ENCODE measurements around the gene ILKAP. TPM values are rescaled to one million over a fixed set of nuclear protein-coding genes. Genes with fewer than 3 reads are reported as not detected.

The ILKAP gene
- polyA plus RNA-seq, 1 of the 3 experiments (the other 2 are of a cell fraction): 49.2 TPM

DNA sequence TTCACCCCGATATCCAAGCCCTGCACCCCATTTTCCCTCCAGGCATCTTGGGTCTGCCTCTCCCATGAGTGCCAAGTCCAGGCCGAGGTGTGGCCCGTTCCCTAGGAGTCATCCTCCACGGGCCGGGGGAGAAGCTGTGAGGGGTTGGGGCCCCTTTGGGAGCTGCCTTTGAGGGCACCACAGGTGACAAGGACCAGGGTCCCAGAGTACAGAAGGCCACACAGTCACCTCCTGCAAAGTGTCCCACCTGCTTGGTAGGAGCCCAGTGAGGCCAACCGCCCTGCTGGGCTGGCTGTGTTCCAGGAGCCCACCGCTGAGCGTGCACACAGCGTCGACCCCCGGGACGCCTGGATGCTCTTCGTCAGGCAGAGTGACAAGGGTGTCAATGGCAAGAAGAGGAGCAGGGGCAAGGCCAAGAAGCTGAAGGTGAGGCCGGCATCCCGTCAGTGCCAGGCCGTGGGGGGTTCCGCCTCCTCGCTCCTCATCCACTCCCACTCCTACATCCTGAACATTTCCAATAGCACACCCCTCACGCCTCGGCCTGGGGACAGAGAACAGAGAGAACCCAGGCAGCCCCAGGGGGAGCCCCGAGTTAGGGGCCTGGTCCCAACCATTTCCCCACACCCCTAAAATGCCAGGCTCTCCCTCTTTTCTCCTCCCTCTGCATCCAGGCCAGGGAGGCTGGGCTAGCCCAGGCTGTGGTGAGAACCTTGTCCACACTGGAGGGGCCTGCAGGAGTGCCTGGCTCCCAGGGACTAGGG is 42.0 kb downstream of the ILKAP start:
- ChIA-PET POLR2A (no interaction called here), CTCF (interaction anchor here (1.1 to 7.1 kb wide), 9 partner anchors 9 to 329 kb away, joined by 3 to 58 read pairs (median 4); no protein-coding TSS in a partner anchor)
- H3K4me1 ChIP-seq (ENCODE audit: control insufficient read depth in 1 of 2, insufficient read depth in 2 of 2, low read depth in 1 of 2, low read length in 1 of 2): peaks cover 2 to 4% of the 10 kb centered on the region in 2 experiments; a peak in 1 of 4 replicates
- no peaks in the 10 kb centered on the region for H3K27me3 ChIP-seq (ENCODE audit: insufficient read depth)
- H3K9ac ChIP-seq: no peak overlapping the region
- DNase-seq: peak; percentile 22
- no peaks in the 10 kb centered on the region for H3K9me3 ChIP-seq
- 91% methylated on average over 20 of the region's 21 CpGs for WGBS (ENCODE audit: low lambda C conversion rate)
- H3K36me3 ChIP-seq (replicated peaks in 1 of 2; ENCODE audit: control insufficient read depth in 1 of 2, insufficient read depth in 2 of 2, low read length in 1 of 2): no peaks in the 10 kb centered on the region
- no peaks in the 10 kb centered on the region for H3F3A ChIP-seq (replicated peaks; ENCODE audit: insufficient read depth)
- H3K4me3 ChIP-seq (ENCODE audit: low read depth in 2 of 2, low read length in 1 of 2): no peak overlapping the region
- no peak overlapping the region for H3K27ac ChIP-seq (ENCODE audit: low read depth in 2 of 2, low read length in 1 of 2)
- H3K4me2 ChIP-seq: no peak overlapping the region
- TF ChIP-seq FOXJ3 (CRISPR knock-in tag; IDR thresholded peaks at IDR 0.05) (no peak), FOSL2 (IDR thresholded peaks at IDR 0.05; ENCODE audit: borderline replicate concordance, low read depth) (no peak), TEAD4 (IDR thresholded peaks at IDR 0.05; ENCODE audit: borderline replicate concordance, insufficient read depth) (no peak), EP300 (IDR thresholded peaks at IDR 0.05; ENCODE audit: borderline replicate concordance in 1 of 2, low read depth in 1 of 2, low read length in 1 of 2) (no peak), RXRA (IDR thresholded peaks at IDR 0.05; ENCODE audit: borderline replicate concordance, low read depth) (no peak)
- TF ChIP-seq, protein P1, sequence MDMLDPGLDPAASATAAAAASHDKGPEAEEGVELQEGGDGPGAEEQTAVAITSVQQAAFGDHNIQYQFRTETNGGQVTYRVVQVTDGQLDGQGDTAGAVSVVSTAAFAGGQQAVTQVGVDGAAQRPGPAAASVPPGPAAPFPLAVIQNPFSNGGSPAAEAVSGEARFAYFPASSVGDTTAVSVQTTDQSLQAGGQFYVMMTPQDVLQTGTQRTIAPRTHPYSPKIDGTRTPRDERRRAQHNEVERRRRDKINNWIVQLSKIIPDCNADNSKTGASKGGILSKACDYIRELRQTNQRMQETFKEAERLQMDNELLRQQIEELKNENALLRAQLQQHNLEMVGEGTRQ (IDR thresholded peaks at IDR 0.05; ENCODE audit: borderline replicate concordance, low read depth, low read length): no peak
- TF ChIP-seq, protein P2, sequence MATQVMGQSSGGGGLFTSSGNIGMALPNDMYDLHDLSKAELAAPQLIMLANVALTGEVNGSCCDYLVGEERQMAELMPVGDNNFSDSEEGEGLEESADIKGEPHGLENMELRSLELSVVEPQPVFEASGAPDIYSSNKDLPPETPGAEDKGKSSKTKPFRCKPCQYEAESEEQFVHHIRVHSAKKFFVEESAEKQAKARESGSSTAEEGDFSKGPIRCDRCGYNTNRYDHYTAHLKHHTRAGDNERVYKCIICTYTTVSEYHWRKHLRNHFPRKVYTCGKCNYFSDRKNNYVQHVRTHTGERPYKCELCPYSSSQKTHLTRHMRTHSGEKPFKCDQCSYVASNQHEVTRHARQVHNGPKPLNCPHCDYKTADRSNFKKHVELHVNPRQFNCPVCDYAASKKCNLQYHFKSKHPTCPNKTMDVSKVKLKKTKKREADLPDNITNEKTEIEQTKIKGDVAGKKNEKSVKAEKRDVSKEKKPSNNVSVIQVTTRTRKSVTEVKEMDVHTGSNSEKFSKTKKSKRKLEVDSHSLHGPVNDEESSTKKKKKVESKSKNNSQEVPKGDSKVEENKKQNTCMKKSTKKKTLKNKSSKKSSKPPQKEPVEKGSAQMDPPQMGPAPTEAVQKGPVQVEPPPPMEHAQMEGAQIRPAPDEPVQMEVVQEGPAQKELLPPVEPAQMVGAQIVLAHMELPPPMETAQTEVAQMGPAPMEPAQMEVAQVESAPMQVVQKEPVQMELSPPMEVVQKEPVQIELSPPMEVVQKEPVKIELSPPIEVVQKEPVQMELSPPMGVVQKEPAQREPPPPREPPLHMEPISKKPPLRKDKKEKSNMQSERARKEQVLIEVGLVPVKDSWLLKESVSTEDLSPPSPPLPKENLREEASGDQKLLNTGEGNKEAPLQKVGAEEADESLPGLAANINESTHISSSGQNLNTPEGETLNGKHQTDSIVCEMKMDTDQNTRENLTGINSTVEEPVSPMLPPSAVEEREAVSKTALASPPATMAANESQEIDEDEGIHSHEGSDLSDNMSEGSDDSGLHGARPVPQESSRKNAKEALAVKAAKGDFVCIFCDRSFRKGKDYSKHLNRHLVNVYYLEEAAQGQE (IDR thresholded peaks at IDR 0.05; ENCODE audit: low read depth, low read length): no peak
- H3K79me2 ChIP-seq (ENCODE audit: insufficient read depth): no peaks in the 10 kb centered on the region
- H2AFZ ChIP-seq (ENCODE audit: low read depth): no peak overlapping the region
- no peaks in the 10 kb centered on the region for H3K9me2 ChIP-seq
- no peaks in the 10 kb centered on the region for H4K20me1 ChIP-seq (ENCODE audit: insufficient read depth)

DNA sequence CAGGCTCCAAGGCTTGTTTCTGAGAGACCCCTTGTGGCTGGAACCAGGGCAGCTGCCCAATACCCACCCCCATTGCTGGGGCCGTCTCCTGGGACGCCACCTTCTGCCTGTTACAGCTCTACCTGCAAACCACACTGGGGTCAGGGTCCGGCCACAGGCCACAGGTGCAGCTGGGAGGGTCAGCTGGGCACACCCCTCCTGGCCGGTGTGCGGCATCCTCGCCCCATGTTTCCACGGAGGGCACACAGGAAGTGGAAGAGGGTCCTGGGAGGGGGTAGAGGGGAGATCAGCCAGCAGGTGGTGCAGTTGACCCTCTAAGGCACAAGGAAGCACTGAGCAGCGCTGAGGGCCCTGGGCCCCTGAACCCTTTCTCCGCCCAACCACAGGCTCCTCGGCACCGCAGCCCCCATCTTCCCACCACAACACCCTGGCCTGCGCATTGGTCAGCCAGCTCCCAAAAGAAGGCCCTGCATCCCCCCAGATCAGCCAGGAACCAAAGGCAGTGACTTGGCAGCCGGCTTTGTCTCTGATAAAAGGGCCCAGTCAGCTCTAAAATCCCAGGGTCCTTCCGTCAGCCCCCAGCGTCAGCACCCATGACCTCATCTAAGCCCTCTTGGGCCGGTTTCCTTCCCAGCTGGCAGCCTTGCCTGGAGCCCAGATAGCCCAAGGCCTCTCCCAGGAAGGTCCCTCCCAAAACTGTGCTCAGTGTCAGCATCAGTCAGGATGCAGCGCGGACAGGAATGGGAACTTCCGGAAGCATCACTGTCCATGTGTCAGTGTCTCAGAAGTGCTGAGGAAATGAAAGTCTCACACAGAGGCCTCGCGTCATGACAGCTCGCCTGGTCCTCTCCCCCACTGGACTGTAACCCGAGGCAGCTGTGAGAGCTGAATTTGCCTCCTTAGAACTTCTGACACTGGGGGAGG is 43.0 kb downstream of the ILKAP start:
- Histone ChIP-seq H4K20me1 (ENCODE audit: insufficient read depth) (no peaks in the 10 kb centered on the region), H3K79me2 (ENCODE audit: insufficient read depth) (no peaks in the 10 kb centered on the region), H3K4me2 (no peak overlapping the region), H3K27ac (ENCODE audit: low read depth in 2 of 2, low read length in 1 of 2) (no peak overlapping the region), H3K36me3 (replicated peaks in 1 of 2; ENCODE audit: control insufficient read depth in 1 of 2, insufficient read depth in 2 of 2, low read length in 1 of 2) (no peaks in the 10 kb centered on the region), H3K9ac (no peak overlapping the region), H3K4me1 (ENCODE audit: control insufficient read depth in 1 of 2, insufficient read depth in 2 of 2, low read depth in 1 of 2, low read length in 1 of 2) (peaks cover 2 to 4% of the 10 kb centered on the region in 2 experiments; a peak in 1 of 4 replicates), H3K27me3 (ENCODE audit: insufficient read depth) (no peaks in the 10 kb centered on the region), H3K9me2 (no peaks in the 10 kb centered on the region), H3K4me3 (ENCODE audit: low read depth in 2 of 2, low read length in 1 of 2) (no peak overlapping the region), H2AFZ (ENCODE audit: low read depth) (no peak overlapping the region), H3K9me3 (no peaks in the 10 kb centered on the region), H3F3A (replicated peaks; ENCODE audit: insufficient read depth) (no peaks in the 10 kb centered on the region)
- 95% methylated on average over 10 of the region's 23 CpGs for WGBS (ENCODE audit: low lambda C conversion rate)
- ChIA-PET CTCF (interaction anchor here (0.9 to 7.1 kb wide), 13 partner anchors 9 to 328 kb away, joined by 3 to 58 read pairs (median 4); no protein-coding TSS in a partner anchor), POLR2A (interaction anchor here (1.0 kb wide), 1 partner anchor 103 kb away, joined by 3 read pairs; no protein-coding TSS in a partner anchor)
- DNase-seq: peak; percentile 73
- TF ChIP-seq, protein P3, sequence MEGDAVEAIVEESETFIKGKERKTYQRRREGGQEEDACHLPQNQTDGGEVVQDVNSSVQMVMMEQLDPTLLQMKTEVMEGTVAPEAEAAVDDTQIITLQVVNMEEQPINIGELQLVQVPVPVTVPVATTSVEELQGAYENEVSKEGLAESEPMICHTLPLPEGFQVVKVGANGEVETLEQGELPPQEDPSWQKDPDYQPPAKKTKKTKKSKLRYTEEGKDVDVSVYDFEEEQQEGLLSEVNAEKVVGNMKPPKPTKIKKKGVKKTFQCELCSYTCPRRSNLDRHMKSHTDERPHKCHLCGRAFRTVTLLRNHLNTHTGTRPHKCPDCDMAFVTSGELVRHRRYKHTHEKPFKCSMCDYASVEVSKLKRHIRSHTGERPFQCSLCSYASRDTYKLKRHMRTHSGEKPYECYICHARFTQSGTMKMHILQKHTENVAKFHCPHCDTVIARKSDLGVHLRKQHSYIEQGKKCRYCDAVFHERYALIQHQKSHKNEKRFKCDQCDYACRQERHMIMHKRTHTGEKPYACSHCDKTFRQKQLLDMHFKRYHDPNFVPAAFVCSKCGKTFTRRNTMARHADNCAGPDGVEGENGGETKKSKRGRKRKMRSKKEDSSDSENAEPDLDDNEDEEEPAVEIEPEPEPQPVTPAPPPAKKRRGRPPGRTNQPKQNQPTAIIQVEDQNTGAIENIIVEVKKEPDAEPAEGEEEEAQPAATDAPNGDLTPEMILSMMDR (IDR thresholded peaks at IDR 0.05): peak; percentile 36; the same call in 1 of the 2 replicates
- TF ChIP-seq TAF1 (IDR thresholded peaks at IDR 0.05; ENCODE audit: borderline replicate concordance, low read depth, low read length): no peak
- TF ChIP-seq SMC3 (IDR thresholded peaks at IDR 0.05; ENCODE audit: low read depth, low read length): 0 out of 2 replicates have a peak, but pooled peaks have one; percentile 33
- no peak for TF ChIP-seq EP300 (IDR thresholded peaks at IDR 0.05; ENCODE audit: borderline replicate concordance in 1 of 2, low read depth in 1 of 2, low read length in 1 of 2)
- TF ChIP-seq TEAD4 (IDR thresholded peaks at IDR 0.05; ENCODE audit: borderline replicate concordance, insufficient read depth): no peak
- no peak for TF ChIP-seq EZH2phosphoT487 (IDR thresholded peaks at IDR 0.05; ENCODE audit: borderline replicate concordance, low read depth)

All from SK-N-SH (cell line).